HG03025 (cell line): ENCODE results near the gene DOCK6.

Experiments
- ATAC-seq: cut with Tn5 transposase; IDR thresholded peaks from one replicate; pipeline ENCODE4 v1.9.1; 2021; ENCODE audit warnings: mild to moderate bottlenecking, moderate library complexity; ENCODE audit not compliant: unreplicated experiment, low FRiP score

Gene DOCK6

GRCh38 chr19:11155373-11156120 lies 106.8 kb downstream of the DOCK6 start, which contains the start of gene SPC24:
Gene SPC24 (minus strand): TSS chr19:11155782. CDS start chr19:11155776, 6 bp downstream.
- peak; percentile 85 for ATAC-seq

DNA sequence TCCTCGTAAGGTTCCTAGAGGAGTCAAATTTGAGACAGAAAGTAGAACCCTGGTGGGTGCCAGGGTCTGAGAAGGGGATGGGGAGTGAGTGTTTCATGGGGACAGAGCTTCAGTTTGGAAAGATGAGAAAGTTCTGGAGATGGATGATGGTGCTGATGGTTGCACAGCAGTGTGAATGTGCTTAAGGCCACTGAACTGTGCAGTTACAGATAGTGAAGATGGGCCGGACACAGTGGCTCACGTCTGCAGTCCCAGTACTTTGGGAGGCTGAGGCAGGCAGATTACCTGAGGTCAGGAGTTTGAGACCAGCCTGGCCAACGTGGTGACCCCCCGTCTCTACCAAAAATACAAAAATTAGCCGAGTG lies 107.7 kb downstream of the DOCK6 start:
- no peak for ATAC-seq

- no peak for ATAC-seq
Observed at GRCh38 chr19:11152318-11153062, 109.8 kb downstream of the DOCK6 start.

DNA sequence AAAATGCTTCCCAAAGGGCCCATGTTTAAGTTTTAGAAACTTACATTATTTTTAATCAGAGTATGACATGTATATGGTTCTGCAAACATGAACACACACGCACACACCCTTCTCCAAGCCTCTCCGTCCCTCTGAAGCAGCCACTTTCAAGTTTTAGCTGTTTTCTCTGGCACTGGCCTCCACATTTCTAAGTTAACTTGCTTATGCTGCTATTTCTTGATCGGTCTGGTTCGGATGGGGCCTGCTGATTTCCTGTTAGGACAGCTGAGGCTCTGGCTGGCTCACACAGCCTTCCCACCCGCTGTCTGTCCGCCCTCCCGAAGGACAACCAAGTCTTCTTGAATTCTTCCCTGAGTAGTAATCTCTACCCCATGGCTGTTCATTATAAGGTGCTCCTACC lies 111.1 kb downstream of the DOCK6 start:
- ATAC-seq = no peak
